ENCODE data around the gene OSBP2.

GRCh38 chr22:30674482-30674881, 20.2 kb upstream of the OSBP2 start:
- TF ChIP-seq CTCF (IDR thresholded peaks at IDR 0.05) = no peak
- TF ChIP-seq POLR2A (IDR thresholded peaks at IDR 0.05) = no peak
- TF ChIP-seq POLR2AphosphoS5 (IDR thresholded peaks at IDR 0.05) = no peak

All from breast epithelium (tissue), 3 donors.